ENCODE results near the gene KLHDC4. TPM values are rescaled to one million over a fixed set of nuclear protein-coding genes. Genes with fewer than 3 reads are reported as not detected.

Gene KLHDC4
- total and polyA plus RNA-seq, 9 of the 15 experiments (the other 6 are each of a cell fraction or from before 2014, with no cell fraction given): 1.3 to 68.1 (median 32.8) TPM

DNA sequence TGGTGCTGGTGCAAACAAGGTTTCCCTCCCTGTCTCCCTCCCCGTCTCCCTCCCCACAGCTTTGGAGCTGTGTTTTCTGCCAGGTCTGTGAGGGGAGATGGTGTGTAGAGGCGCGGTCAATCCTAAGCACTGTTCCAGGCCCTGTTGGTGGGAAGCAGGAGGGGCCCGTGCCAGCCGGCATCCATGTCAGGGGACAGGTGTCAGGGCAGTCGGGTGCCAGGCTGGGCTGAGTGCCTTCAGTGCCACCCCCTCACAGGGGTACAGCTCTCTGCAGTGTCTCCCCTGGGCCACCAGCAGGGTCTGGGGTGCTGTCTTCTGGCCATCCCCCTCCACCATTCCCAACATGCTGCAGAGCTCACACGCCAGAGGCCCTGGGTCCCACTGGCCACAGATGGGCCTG is 73.6 kb downstream of the KLHDC4 start:
- no peaks in the 10 kb centered on the region for H3K79me2 ChIP-seq (ENCODE audit: control insufficient read depth, insufficient read depth, low read length)

DNA sequence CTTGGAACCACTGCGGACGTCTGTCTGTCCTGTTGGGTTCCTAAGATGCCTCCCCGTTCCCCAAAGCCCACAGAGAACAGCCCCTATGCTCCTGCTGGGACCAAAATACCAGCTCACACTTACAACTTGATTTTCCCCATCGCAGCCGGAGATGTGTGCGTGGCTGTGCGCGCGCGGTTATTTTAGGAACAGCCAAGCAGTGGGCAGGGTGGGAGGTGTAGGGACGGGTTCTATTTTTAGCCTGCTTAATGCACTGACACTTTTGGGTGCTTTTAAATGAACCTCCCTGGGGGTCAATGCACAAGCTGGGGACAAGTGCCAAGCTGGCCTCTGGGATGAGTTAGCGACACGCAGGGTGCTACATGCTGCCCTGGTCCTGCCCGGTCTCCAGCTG is 74.1 kb downstream of the KLHDC4 start:
- BruUV-seq (replicated peaks): no TSS peak
- H3K27me3 ChIP-seq (ENCODE audit: control insufficient read depth in 2 of 2, insufficient read depth in 2 of 2, low read length in 2 of 2): peaks cover 5 to 30% of the 10 kb centered on the region in 2 experiments; a peak in 3 of 5 replicates
- intact Hi-C loops (cut with micrococcal nuclease): no loop called here
- TF ChIP-seq, protein P1, sequence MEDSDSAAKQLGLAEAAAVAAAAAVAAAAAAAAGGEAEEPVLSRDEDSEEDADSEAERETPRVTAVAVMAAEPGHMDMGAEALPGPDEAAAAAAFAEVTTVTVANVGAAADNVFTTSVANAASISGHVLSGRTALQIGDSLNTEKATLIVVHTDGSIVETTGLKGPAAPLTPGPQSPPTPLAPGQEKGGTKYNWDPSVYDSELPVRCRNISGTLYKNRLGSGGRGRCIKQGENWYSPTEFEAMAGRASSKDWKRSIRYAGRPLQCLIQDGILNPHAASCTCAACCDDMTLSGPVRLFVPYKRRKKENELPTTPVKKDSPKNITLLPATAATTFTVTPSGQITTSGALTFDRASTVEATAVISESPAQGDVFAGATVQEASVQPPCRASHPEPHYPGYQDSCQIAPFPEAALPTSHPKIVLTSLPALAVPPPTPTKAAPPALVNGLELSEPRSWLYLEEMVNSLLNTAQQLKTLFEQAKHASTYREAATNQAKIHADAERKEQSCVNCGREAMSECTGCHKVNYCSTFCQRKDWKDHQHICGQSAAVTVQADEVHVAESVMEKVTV (CRISPR knock-in tag; IDR thresholded peaks at IDR 0.05): no peak
- TF ChIP-seq HMBOX1 (IDR thresholded peaks at IDR 0.05): no peak
- no peak for TF ChIP-seq SAFB2 (IDR thresholded peaks at IDR 0.05; ENCODE audit: borderline replicate concordance, low read depth, low read length, severe bottlenecking)
- TF ChIP-seq ZNF586 (CRISPR knock-in tag; conservative IDR thresholded peaks at IDR 0.05): no peak
- TF ChIP-seq, protein P2, sequence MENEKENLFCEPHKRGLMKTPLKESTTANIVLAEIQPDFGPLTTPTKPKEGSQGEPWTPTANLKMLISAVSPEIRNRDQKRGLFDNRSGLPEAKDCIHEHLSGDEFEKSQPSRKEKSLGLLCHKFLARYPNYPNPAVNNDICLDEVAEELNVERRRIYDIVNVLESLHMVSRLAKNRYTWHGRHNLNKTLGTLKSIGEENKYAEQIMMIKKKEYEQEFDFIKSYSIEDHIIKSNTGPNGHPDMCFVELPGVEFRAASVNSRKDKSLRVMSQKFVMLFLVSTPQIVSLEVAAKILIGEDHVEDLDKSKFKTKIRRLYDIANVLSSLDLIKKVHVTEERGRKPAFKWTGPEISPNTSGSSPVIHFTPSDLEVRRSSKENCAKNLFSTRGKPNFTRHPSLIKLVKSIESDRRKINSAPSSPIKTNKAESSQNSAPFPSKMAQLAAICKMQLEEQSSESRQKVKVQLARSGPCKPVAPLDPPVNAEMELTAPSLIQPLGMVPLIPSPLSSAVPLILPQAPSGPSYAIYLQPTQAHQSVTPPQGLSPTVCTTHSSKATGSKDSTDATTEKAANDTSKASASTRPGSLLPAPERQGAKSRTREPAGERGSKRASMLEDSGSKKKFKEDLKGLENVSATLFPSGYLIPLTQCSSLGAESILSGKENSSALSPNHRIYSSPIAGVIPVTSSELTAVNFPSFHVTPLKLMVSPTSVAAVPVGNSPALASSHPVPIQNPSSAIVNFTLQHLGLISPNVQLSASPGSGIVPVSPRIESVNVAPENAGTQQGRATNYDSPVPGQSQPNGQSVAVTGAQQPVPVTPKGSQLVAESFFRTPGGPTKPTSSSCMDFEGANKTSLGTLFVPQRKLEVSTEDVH (IDR thresholded peaks at IDR 0.05; ENCODE audit: low read depth, partially characterized antibody): no peak

More for the DNA sequence above, 73.6 kb downstream of the KLHDC4 start:
- Histone ChIP-seq H3K4me2 (ENCODE audit: insufficient read depth, low read length) (no peak overlapping the region), H3K27ac (ENCODE audit: extremely low read depth, low read depth, low read length) (no peak overlapping the region), H3K4me1 (replicated peaks in 1 of 2; ENCODE audit: control insufficient read depth in 2 of 2, insufficient read depth in 2 of 2, low read length in 2 of 2) (peaks cover 0 to 55% of the 10 kb centered on the region in 2 experiments; a peak in 2 of 5 replicates), H3K9ac (ENCODE audit: insufficient read depth in 1 of 2, low read depth in 2 of 2, low read length in 2 of 2) (no peak overlapping the region), H3K36me3 (ENCODE audit: control insufficient read depth, insufficient read depth, low read length) (peaks cover 19% of the 10 kb centered on the region; the same call in 1 of the 3 replicates), H2AFZ (ENCODE audit: low read depth, low read length) (no peak overlapping the region), H3K9me1 (ENCODE audit: control insufficient read depth, insufficient read depth, low read length) (no peaks in the 10 kb centered on the region), H4K20me1 (replicated peaks; ENCODE audit: control insufficient read depth, insufficient read depth, low read length) (0 out of 2 replicates have a peak, but pooled peaks cover 8% of the 10 kb centered on the region), H3K9me3 (replicated peaks; ENCODE audit: control insufficient read depth, insufficient read depth, low read depth, low read length) (no peaks in the 10 kb centered on the region), H3K27me3 (ENCODE audit: control insufficient read depth in 2 of 2, insufficient read depth in 2 of 2, low read length in 2 of 2) (peaks cover 3 to 27% of the 10 kb centered on the region in 2 experiments; a peak in 3 of 5 replicates), H3K4me3 (no peak overlapping the region)
- intact Hi-C loops (cut with micrococcal nuclease): no loop called here
- 30% methylated on average over 5 of the region's 7 CpGs for WGBS (ENCODE audit: insufficient coverage, low coverage, missing lambda C conversion rate)
- in situ Hi-C loops (cut with MboI): no loop called here
- BruUV-seq (replicated peaks): no TSS peak
- TF ChIP-seq, protein P3, sequence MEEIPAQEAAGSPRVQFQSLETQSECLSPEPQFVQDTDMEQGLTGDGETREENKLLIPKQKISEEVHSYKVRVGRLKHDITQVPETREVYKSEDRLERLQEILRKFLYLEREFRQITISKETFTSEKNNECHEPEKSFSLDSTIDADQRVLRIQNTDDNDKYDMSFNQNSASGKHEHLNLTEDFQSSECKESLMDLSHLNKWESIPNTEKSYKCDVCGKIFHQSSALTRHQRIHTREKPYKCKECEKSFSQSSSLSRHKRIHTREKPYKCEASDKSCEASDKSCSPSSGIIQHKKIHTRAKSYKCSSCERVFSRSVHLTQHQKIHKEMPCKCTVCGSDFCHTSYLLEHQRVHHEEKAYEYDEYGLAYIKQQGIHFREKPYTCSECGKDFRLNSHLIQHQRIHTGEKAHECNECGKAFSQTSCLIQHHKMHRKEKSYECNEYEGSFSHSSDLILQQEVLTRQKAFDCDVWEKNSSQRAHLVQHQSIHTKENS (CRISPR knock-in tag; IDR thresholded peaks at IDR 0.05): no peak
- TF ChIP-seq POLR2G (IDR thresholded peaks at IDR 0.05; ENCODE audit: low read depth, low read length): 0 out of 2 replicates have a peak, but pooled peaks have one; percentile 28
- DNase-seq (ENCODE audit: extremely low read depth in 1 of 4, low spot score in 3 of 4): no peak
- no peak for ATAC-seq
- no peak for FAIRE-seq
- CTCF ChIA-PET (ENCODE audit: low intra/inter-chr PET ratio): no interaction called here
- POLR2A ChIA-PET: interaction anchor here (0.6 to 1.0 kb wide), 4 partner anchors 14 to 371 kb away, joined by 3 to 4 read pairs (median 3); no protein-coding TSS in a partner anchor

More for the DNA sequence above, 74.1 kb downstream of the KLHDC4 start:
- Histone ChIP-seq H3K9ac (ENCODE audit: insufficient read depth in 1 of 2, low read depth in 2 of 2, low read length in 2 of 2) (no peak overlapping the region; a peak in 1 of 4 replicates), H3K4me2 (ENCODE audit: insufficient read depth, low read length) (no peak overlapping the region), H3K4me1 (replicated peaks in 1 of 2; ENCODE audit: control insufficient read depth in 2 of 2, insufficient read depth in 2 of 2, low read length in 2 of 2) (peaks cover 0 to 51% of the 10 kb centered on the region in 2 experiments; a peak in 2 of 5 replicates), H3K36me3 (ENCODE audit: control insufficient read depth, insufficient read depth, low read length) (peaks cover 15% of the 10 kb centered on the region; the same call in 1 of the 3 replicates), H2AFZ (ENCODE audit: low read depth, low read length) (no peak overlapping the region), H4K20me1 (replicated peaks; ENCODE audit: control insufficient read depth, insufficient read depth, low read length) (0 out of 2 replicates have a peak, but pooled peaks cover 8% of the 10 kb centered on the region), H3K79me2 (ENCODE audit: control insufficient read depth, insufficient read depth, low read length) (no peaks in the 10 kb centered on the region), H3K27ac (ENCODE audit: extremely low read depth, low read depth, low read length) (no peak overlapping the region), H3K9me1 (ENCODE audit: control insufficient read depth, insufficient read depth, low read length) (no peaks in the 10 kb centered on the region), H3K9me3 (replicated peaks; ENCODE audit: control insufficient read depth, insufficient read depth, low read depth, low read length) (no peaks in the 10 kb centered on the region), H3K4me3 (no peak overlapping the region)
- WGBS (ENCODE audit: insufficient coverage, low coverage, missing lambda C conversion rate): 33% methylated on average over 13 of the region's 14 CpGs
- DNase-seq (ENCODE audit: extremely low read depth in 1 of 4, low spot score in 3 of 4): no peak
- CTCF ChIA-PET (ENCODE audit: low intra/inter-chr PET ratio): no interaction called here
- in situ Hi-C loops (cut with MboI): no loop called here
- POLR2A ChIA-PET: interaction anchor here (0.6 to 1.2 kb wide), 4 partner anchors 13 to 370 kb away, joined by 3 to 4 read pairs (median 4); no protein-coding TSS in a partner anchor
- ATAC-seq: no peak
- FAIRE-seq: no peak
